Hematopoietic multipotent progenitor cell treated with erythropoietin and hydrocortisone succinate and interleukin-3 and kit ligand, for 17 days (in vitro differentiated cells): ENCODE results near the gene CSRNP2.
A peak's percentile ranks its signal among the peaks of the same experiment; 100 is the strongest.

ENCODE experiments used
- DNase-seq: peaks from one replicate; pipeline ENCODE4 v3.0.0-alpha.2; 2015; ENCODE audit warnings: low spot score

CSRNP2 gene

DNA sequence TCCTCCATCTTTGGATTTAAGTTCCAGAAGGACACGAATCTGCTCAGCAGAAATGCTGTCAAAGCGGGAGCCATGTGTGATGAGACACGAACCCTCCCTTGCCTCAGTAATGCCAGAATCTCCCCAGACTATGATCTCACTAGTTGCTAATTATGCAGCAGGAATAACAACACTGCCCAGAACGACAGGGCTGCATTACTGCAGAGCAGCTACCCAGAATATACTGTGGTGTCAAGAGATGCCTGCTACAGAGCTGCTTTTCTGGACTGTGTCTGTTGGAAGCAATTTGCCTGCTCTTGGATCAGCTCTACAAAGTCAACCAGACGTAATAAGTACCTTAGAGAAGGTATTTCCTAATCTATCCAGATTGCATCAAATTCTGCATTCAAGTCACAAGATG is 5.5 kb downstream of the CSRNP2 start:
- no peak for DNase-seq

DNA sequence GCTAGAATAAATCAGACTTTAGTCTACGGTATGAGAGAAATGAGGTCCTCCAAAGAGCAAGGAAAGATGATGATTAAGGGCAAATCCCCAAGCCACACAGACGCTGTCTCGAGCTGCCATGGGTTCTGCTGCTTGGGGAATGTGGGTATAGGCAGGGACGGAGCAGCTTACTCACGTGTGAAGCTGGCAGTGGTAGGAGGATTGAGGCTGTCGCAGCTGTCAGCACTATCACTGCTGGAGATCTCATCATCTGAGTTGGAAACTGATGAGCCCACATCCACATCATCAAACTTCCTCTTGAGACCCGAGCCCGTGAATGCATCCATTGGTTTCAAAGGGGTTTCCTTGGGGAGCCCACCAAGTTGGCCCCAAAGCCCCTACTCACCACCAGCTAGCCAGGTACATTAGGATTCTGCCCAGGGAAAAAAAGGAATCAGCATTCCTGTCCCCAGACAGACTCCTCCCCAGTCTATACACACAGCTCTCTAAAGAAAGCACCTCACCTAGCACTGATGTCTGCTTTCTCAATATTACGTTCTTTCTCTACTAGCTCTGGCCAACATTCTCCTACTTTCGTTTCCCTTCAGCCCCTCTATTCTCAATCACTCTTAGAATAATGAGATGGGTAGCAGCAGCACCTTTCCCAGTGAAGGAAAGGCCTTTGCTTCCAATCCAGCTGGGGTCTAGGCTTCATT is 7.0 kb downstream of the CSRNP2 start:
- no peak for DNase-seq

GRCh38 chr12:51075390-51075789 is 8.0 kb downstream of the CSRNP2 start:
- DNase-seq, result no peak

DNA sequence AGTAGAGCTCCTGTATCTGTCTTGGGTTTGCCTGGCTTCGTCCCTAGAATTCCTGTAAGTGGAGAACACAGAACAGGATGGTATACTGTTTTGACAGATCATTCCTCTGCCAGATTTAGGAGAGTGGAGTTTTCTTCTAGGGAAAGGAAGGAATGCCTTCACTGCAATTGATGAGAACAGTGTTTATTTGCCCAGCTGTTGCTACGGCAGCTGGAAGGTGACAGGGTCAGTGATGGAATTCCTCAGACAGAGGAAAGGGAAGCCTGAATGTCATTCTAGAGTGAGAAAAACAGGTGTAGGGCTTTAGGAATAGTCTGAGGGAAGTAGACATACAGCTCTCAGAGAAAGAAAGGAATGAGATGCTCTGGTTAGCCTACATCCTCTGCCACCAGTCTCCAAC is 11.7 kb downstream of the CSRNP2 start:
- no peak for DNase-seq

DNA sequence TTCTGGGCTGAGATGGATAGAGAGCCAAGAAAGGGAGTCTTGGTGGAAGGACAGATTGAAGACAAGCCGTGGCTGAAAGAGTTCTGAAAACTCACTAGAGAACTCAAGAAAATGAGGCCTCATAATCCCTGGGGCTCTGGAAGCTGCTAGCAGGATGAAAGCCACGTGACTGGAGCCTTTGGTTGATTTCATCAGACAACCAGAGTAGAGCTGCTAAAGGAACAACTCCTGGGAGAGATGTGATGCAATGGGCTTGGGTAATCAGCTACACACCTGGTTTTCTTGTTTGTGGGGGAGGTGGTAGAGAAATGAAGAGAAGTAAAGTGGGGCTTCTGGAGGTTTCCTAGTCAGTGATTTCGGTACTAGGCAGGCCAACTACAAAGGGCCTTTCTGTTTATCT is 13.4 kb downstream of the CSRNP2 start:
- no peak for DNase-seq

- DNase-seq, result no peak
Measured at GRCh38 chr12:51067771-51068170, 15.6 kb downstream of the CSRNP2 start.

GRCh38 chr12:51067229-51067628 is 16.2 kb downstream of the CSRNP2 start:
- DNase-seq, result no peak

DNA sequence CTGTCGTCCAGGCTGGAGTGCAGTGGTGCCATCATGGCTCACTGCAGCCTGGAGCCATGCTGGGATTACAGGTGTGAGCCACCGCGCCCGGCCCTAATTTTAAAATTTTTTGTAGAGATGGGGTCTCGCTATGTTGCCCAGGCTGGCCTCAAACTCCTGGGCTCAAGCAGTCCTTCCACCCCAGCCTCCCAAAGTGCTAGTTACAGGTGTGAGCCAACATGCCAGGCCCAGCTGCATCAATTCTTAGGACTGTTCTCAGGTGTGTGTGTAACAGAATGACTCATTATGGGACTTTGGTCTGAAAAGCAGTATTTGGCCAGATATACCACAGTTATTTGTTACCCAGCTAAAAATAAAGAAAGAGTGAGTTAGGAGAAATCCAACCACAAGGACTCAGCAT is 17.9 kb downstream of the CSRNP2 start:
- no peak for DNase-seq

DNA sequence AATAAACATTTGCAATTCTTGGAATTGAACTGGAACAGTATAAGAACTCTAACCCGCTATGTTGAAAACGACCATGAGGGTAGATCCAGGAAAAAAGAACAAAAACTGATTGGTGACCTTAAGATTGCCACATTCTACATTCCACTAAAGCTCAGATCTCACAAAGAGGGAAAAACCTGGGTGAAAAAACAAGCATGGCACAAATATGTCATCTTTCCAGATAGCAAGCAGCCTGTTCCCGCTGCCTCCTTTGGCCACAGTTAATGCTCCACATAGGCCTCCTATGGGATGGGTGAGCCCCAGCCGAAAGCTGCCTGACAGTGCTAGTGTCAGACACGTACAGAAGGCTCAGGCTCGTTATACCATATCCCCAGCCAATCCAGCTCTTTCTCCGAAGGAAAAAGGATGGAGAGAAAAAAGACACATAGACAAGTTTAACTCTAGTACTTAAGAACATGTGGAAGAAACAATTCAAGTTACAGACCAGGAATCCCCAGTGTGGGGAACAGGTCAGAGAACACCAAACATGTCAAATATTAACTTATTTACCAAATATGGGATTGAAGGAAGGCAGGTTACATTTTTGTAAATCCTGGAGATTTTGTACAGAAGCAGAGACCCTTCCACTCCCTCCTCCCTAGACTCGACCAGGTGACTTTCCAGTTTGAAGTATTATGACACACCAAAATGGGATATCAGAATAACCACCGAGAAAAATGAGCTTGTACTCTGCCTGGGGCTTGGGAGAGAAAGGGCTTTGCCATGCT is 20.6 kb downstream of the CSRNP2 start:
- no peak for DNase-seq

GRCh38 chr12:51059086-51059485 is 24.3 kb downstream of the CSRNP2 start:
- no peak for DNase-seq

GRCh38 chr12:51056242-51056641 is 27.2 kb downstream of the CSRNP2 start:
- DNase-seq, result no peak

DNA sequence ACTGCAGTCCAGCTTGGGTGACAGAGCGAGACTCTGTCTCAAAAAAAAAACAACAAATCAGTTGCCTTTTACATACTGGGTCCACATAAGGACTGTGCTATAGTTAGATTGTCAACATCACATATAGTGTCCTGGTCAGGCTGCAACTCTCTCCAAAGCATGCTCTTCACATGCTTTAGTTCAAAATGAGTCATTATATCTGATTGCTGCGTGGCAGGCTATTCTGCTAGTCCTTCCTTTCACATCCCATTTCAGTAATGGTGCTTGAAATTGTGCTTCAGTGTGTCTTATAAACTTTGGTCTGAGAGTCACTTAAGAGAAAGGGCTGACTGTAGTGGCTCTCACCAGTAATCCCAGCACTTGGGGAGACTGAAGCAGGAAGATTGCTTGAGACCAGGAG is 28.3 kb downstream of the CSRNP2 start:
- no peak for DNase-seq

- no peak for DNase-seq
Measured at GRCh38 chr12:51051787-51052186, 31.6 kb downstream of the CSRNP2 start.

GRCh38 chr12:51049525-51049924 is 33.9 kb downstream of the CSRNP2 start:
- DNase-seq, result no peak

DNA sequence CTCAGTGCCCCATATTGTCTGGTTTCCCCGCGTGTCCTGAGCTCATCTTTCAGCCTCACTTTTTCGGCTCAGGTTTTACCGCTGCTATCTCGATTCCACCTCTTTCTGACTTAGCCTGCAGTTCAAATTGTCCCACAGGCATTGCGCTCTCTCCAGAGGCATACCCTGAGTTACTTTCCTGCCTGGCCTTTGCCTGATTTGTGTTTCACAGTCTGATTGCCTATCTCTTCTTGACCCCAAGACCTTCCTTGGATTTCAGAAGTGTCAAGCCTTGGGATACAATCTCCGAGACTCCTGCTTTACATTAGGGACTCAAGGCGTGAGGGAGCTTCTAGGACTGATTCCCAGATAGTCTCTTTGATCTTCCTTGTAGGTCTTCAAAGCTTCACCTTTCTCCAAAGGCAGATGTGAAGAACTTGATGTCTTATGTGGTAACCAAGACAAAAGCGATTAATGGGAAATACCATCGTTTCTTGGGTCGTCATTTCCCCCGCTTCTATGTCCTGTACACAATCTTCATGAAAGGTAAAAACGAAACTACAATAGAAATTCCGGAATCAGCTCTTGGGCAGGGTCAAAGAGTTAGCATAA is 34.6 kb downstream of the CSRNP2 start:
- peak; percentile 27 for DNase-seq

- DNase-seq, result peak; percentile 97
Measured at GRCh38 chr12:51047655-51048540, 35.5 kb downstream of the CSRNP2 start, which contains the start of gene LETMD1. LETMD1 (plus strand) TSS chr12:51048327; CDS start chr12:51048357, 30 bp downstream.

- no peak for DNase-seq
Measured at GRCh38 chr12:51036279-51036678, 47.1 kb downstream of the CSRNP2 start.

DNA sequence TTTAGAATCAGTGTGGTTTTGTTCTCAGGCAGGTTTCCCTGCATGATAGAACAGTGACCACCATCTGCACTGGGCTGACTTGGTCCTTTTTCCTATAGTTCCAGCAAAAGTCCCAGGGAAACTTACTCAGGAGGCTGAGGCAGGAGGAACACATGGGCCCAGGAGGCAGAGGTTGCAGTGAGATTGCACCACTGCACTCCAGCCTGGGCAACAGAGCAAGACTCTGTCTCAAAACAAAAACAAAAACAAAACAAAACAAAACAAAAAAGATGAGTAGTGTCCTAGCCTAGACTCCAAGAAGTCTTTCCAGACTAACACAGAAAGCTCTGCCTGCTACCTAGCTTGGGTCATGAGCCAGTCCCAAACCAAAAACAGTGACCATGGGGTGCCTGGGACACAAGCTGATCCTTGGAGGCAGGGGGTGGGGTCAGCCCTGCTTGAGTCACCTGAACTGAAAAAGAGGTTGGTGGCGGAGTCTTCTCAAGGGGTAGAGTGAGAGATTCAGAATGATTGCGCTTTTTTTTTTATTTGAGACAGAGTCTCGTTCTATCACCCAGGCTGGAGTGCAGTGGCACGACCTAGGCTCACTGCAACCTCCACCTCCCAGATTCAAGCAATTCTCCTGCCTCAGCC is 49.8 kb downstream of the CSRNP2 start:
- no peak for DNase-seq

DNA sequence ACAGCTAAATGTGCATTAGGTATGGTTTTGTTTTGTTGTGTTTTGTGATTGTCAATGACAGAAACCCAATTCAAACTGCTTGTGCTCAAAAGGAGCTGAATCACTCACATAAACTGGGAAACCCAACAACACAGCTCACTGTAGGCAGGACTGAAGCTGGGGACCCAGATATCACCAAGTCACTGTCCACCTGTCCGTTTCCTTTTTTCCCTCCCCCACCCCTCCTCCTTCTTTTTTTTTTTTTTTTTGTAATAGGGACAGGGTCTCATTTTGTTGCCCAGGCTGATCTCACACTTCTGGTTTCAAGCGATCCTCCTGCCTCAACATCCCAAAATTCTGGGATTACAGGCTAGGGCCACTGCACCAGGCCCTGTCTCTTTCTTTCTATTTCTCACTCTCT is 50.3 kb downstream of the CSRNP2 start:
- DNase-seq, result no peak

GRCh38 chr12:51028813-51029150 is 54.6 kb downstream of the CSRNP2 start:
- DNase-seq, result no peak

DNA sequence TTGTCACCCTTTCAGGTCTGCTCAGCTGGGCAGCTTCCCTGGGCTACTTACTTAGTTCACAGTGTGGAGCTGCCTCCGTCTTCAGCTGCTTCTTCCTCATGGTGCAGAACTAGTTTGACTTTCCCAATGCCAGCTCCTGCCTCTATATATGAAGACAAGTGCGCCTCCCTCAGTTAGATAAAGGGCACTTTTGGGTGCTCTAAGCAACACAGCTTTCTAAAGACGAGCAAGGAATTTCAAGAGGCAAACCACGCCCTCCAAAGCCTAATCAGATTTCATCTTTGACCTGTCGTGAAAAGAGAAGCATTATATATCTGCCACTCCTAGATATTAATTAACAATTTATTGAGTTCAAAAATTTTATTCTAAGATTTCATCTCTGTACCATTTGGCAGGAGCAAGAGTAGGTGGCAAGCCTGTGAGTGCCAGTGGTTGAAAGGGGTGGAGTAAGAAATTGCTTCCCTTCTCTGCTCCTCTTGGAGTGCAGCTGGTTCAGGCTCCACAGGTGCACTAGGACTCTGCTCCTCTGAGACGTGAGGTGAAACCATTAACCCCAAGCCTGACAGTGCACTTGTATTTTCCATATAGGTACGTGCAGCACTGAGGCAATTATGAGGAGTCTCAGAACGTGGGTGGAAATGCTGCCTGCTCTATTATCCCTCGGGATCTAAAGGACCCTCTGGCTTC is 55.1 kb downstream of the CSRNP2 start:
- DNase-seq, result peak; percentile 85
